Measurements from ENCODE around the gene TSPO.

TSPO gene

GRCh38 chr22:43171019-43171491 is 19.7 kb downstream of the TSPO start:
- H3K9ac ChIP-seq (ENCODE audit: low read length in 2 of 2) = no peak overlapping the region
- peaks cover 14 to 37% of the 10 kb centered on the region in 2 donors for H3K36me3 ChIP-seq (ENCODE audit: control insufficient read depth in 2 of 2, insufficient read depth in 2 of 2, low read length in 2 of 2)
- no peaks in the 10 kb centered on the region for H3K9me3 ChIP-seq (ENCODE audit: control insufficient read depth in 2 of 2, low read length in 2 of 2)
- no peak overlapping the region for H3K4me3 ChIP-seq (ENCODE audit: low read length in 2 of 2)
- no peaks in the 10 kb centered on the region for H3K4me1 ChIP-seq (ENCODE audit: control insufficient read depth, insufficient read depth, low read length)
- no peak overlapping the region for H3K27ac ChIP-seq (ENCODE audit: low read length)
- H3K27me3 ChIP-seq (ENCODE audit: control insufficient read depth in 1 of 2, insufficient read depth in 2 of 2, low read length in 2 of 2) = no peaks in the 10 kb centered on the region

DNA sequence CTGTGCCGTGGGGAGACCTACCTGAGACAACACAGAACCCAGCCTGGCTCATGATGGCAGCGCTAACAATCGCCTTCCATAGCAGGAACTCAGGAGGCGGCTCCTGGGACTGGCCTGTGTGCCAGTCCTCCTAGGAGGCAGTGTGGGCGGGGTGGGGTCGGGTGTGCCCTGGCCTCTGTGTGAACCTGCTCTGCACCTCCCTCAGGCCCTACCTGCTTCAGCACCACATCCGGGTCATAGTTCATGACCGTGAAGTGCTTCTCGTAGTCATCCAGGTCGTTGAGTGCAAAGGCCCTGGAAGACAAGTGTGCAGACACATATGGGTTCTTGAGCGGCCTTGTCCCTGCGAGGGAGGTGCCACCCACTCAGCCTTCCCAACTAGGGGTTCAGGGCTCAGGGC is 20.2 kb downstream of the TSPO start:
- H3K4me3 ChIP-seq (ENCODE audit: low read length in 2 of 2) = no peak overlapping the region
- no peak overlapping the region for H3K27ac ChIP-seq (ENCODE audit: low read length)
- H3K27me3 ChIP-seq (ENCODE audit: control insufficient read depth in 1 of 2, insufficient read depth in 2 of 2, low read length in 2 of 2) = no peaks in the 10 kb centered on the region
- H3K4me1 ChIP-seq (ENCODE audit: control insufficient read depth, insufficient read depth, low read length) = no peaks in the 10 kb centered on the region
- H3K36me3 ChIP-seq (ENCODE audit: control insufficient read depth in 2 of 2, insufficient read depth in 2 of 2, low read length in 2 of 2) = peaks cover 14 to 39% of the 10 kb centered on the region in 2 donors
- no peak overlapping the region for H3K9ac ChIP-seq (ENCODE audit: low read length in 2 of 2)
- H3K9me3 ChIP-seq (ENCODE audit: control insufficient read depth in 2 of 2, low read length in 2 of 2) = no peaks in the 10 kb centered on the region

DNA sequence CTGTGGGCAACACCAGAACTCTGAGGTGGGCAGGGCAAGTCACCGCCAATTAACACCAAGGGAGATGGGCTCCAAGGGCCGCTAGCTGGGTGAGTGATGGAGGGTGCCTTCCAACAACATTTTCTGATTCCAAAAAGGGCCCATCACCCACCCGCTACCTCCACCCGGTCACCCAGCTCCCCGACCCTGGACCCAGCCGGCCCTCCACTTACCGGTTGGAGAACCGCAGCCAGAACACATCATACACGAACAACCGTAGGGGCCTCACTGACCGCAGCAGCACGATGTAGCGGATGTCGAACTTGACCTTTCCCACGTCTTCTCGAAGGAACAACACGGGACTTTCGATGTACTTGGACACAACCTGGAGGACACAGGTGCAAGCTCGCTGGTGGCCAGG is 20.8 kb downstream of the TSPO start:
- Histone ChIP-seq H3K4me1 (ENCODE audit: control insufficient read depth, insufficient read depth, low read length) (no peaks in the 10 kb centered on the region), H3K9ac (ENCODE audit: low read length in 2 of 2) (no peak overlapping the region), H3K27ac (ENCODE audit: low read length) (no peak overlapping the region), H3K27me3 (ENCODE audit: control insufficient read depth in 1 of 2, insufficient read depth in 2 of 2, low read length in 2 of 2) (no peaks in the 10 kb centered on the region), H3K36me3 (ENCODE audit: control insufficient read depth in 2 of 2, insufficient read depth in 2 of 2, low read length in 2 of 2) (peaks cover 14 to 39% of the 10 kb centered on the region in 2 donors), H3K4me3 (ENCODE audit: low read length in 2 of 2) (no peak overlapping the region), H3K9me3 (ENCODE audit: control insufficient read depth in 2 of 2, low read length in 2 of 2) (no peaks in the 10 kb centered on the region)

GRCh38 chr22:43173566-43173965 is 22.2 kb downstream of the TSPO start:
- H3K9ac ChIP-seq (ENCODE audit: low read length in 2 of 2) = no peak overlapping the region
- H3K27me3 ChIP-seq (ENCODE audit: control insufficient read depth in 1 of 2, insufficient read depth in 2 of 2, low read length in 2 of 2) = no peaks in the 10 kb centered on the region
- H3K9me3 ChIP-seq (ENCODE audit: control insufficient read depth in 2 of 2, low read length in 2 of 2) = no peaks in the 10 kb centered on the region
- H3K4me3 ChIP-seq (ENCODE audit: low read length in 2 of 2) = no peak overlapping the region
- H3K4me1 ChIP-seq (ENCODE audit: control insufficient read depth, insufficient read depth, low read length) = no peaks in the 10 kb centered on the region
- peaks cover 14 to 37% of the 10 kb centered on the region in 2 donors for H3K36me3 ChIP-seq (ENCODE audit: control insufficient read depth in 2 of 2, insufficient read depth in 2 of 2, low read length in 2 of 2)
- H3K27ac ChIP-seq (ENCODE audit: low read length) = no peak overlapping the region

- Histone ChIP-seq H3K27ac (ENCODE audit: low read length) (no peak overlapping the region), H3K36me3 (ENCODE audit: control insufficient read depth in 2 of 2, insufficient read depth in 2 of 2, low read length in 2 of 2) (peaks cover 19 to 43% of the 10 kb centered on the region in 2 donors), H3K27me3 (ENCODE audit: control insufficient read depth in 1 of 2, insufficient read depth in 2 of 2, low read length in 2 of 2) (no peaks in the 10 kb centered on the region), H3K9me3 (ENCODE audit: control insufficient read depth in 2 of 2, low read length in 2 of 2) (no peaks in the 10 kb centered on the region), H3K4me3 (ENCODE audit: low read length in 2 of 2) (no peak overlapping the region), H3K4me1 (ENCODE audit: control insufficient read depth, insufficient read depth, low read length) (no peaks in the 10 kb centered on the region), H3K9ac (ENCODE audit: low read length in 2 of 2) (no peak overlapping the region)
Measured at GRCh38 chr22:43173976-43174720, 22.8 kb downstream of the TSPO start.

DNA sequence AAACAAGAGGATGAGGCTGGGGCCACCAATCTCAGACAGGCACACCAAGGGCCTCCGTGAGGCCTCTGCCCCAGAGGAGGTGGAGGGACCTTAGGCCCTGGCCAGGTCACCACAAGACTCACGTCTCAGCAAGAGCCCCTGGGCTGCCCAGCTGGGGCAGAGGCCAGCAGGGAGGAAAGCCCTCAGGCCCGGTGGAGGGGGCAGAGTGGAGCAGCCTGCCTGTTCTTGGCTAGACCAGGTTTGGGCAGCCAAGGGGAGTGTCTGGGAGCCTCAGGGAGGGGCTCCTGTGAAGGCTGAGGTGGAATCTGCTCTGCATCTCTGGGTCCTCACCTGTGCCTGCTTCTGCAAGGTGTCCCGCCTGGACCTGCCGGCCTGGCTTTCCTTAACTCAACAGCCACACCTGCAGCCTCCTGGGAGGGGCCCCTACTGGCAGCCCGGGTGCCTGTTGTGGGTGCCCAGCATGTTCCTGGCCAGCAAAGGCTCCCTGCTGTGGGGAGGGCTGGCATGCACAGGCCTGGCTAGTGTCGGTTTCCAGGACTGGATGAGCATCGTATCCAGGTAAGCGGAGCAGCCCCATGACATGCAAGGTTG is 23.7 kb downstream of the TSPO start:
- Histone ChIP-seq H3K9me3 (ENCODE audit: control insufficient read depth in 2 of 2, low read length in 2 of 2) (no peaks in the 10 kb centered on the region), H3K4me3 (ENCODE audit: low read length in 2 of 2) (no peak overlapping the region), H3K27me3 (ENCODE audit: control insufficient read depth in 1 of 2, insufficient read depth in 2 of 2, low read length in 2 of 2) (no peaks in the 10 kb centered on the region), H3K27ac (ENCODE audit: low read length) (no peak overlapping the region), H3K36me3 (ENCODE audit: control insufficient read depth in 2 of 2, insufficient read depth in 2 of 2, low read length in 2 of 2) (peaks cover 27 to 50% of the 10 kb centered on the region in 2 donors), H3K9ac (ENCODE audit: low read length in 2 of 2) (no peak overlapping the region), H3K4me1 (ENCODE audit: control insufficient read depth, insufficient read depth, low read length) (no peaks in the 10 kb centered on the region)

- peaks cover 23 to 46% of the 10 kb centered on the region in 2 donors for H3K36me3 ChIP-seq (ENCODE audit: control insufficient read depth in 2 of 2, insufficient read depth in 2 of 2, low read length in 2 of 2)
- no peak overlapping the region for H3K27ac ChIP-seq (ENCODE audit: low read length)
- H3K9ac ChIP-seq (ENCODE audit: low read length in 2 of 2) = no peak overlapping the region
- H3K27me3 ChIP-seq (ENCODE audit: control insufficient read depth in 1 of 2, insufficient read depth in 2 of 2, low read length in 2 of 2) = no peaks in the 10 kb centered on the region
- no peaks in the 10 kb centered on the region for H3K4me1 ChIP-seq (ENCODE audit: control insufficient read depth, insufficient read depth, low read length)
- H3K9me3 ChIP-seq (ENCODE audit: control insufficient read depth in 2 of 2, low read length in 2 of 2) = no peaks in the 10 kb centered on the region
- H3K4me3 ChIP-seq (ENCODE audit: low read length in 2 of 2) = no peak overlapping the region
Measured at GRCh38 chr22:43176090-43176489, 24.7 kb downstream of the TSPO start.

DNA sequence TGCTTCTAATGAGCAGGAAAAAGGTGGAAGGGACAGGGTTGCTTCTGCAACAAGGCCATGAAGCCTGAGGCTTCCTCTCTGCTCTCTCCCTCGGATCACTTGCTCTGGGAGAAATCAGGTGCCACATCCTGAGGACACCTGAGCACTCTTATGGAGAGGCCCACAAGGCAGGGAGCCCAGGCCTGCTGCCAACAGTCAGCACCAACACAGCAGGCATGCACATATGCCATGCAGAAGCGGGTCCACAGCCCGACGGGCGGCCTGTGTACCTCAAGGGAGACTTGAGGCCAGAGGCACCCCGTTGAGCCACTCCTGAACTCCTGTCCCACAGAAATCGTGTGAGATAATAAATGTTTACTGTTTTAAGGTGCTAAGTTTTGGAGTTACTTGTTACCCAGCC is 26.1 kb downstream of the TSPO start:
- no peak overlapping the region for H3K27ac ChIP-seq (ENCODE audit: low read length)
- H3K27me3 ChIP-seq (ENCODE audit: control insufficient read depth in 1 of 2, insufficient read depth in 2 of 2, low read length in 2 of 2) = no peaks in the 10 kb centered on the region
- no peaks in the 10 kb centered on the region for H3K9me3 ChIP-seq (ENCODE audit: control insufficient read depth in 2 of 2, low read length in 2 of 2)
- no peak overlapping the region for H3K4me3 ChIP-seq (ENCODE audit: low read length in 2 of 2)
- no peaks in the 10 kb centered on the region for H3K4me1 ChIP-seq (ENCODE audit: control insufficient read depth, insufficient read depth, low read length)
- no peak overlapping the region for H3K9ac ChIP-seq (ENCODE audit: low read length in 2 of 2)
- H3K36me3 ChIP-seq (ENCODE audit: control insufficient read depth in 2 of 2, insufficient read depth in 2 of 2, low read length in 2 of 2) = peaks cover 22 to 43% of the 10 kb centered on the region in 2 donors

DNA sequence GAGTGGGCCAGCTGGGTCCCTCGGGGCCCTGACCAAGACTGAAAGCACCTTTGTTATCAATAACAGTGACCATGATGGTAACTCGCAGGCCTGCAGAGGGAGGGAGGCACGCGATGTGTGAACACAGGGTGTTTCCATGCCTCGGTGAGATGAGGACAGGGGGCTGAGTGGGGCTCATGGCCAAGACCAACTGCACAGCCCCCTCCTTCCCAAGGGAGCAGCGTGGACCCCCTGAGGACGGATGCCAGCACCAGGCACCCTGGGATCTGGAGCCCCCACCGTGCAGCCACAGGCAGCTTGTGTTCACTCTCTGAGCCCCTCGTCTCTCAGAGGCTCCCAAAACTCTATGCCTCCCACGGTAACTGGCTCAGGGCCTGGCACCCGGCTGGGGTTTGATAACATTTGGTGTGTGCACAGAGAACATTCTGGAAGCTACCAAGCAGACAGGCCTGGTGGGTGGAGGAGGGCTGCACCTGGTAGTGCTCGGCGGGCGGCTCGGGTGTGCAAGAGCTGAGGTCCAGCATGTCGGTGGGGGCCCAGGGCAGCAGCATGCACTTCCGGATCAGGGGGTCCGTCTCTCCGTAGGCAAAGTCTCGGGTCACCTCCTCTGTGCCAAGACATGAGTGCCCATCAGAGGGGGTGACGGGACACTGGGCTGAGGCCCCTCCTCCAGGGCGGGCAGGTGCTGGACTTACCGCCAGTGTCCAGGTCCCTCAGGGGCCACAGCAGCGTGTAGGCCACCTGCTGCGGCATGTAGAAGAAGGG is 28.0 kb downstream of the TSPO start:
- Histone ChIP-seq H3K27me3 (ENCODE audit: control insufficient read depth in 1 of 2, insufficient read depth in 2 of 2, low read length in 2 of 2) (no peaks in the 10 kb centered on the region), H3K27ac (ENCODE audit: low read length) (no peak overlapping the region), H3K36me3 (ENCODE audit: control insufficient read depth in 2 of 2, insufficient read depth in 2 of 2, low read length in 2 of 2) (peaks cover 14 to 34% of the 10 kb centered on the region in 2 donors), H3K4me1 (ENCODE audit: control insufficient read depth, insufficient read depth, low read length) (no peaks in the 10 kb centered on the region), H3K9me3 (ENCODE audit: control insufficient read depth in 2 of 2, low read length in 2 of 2) (no peaks in the 10 kb centered on the region), H3K4me3 (ENCODE audit: low read length in 2 of 2) (no peak overlapping the region), H3K9ac (ENCODE audit: low read length in 2 of 2) (no peak overlapping the region)

- no peaks in the 10 kb centered on the region for H3K9me3 ChIP-seq (ENCODE audit: control insufficient read depth in 2 of 2, low read length in 2 of 2)
- no peaks in the 10 kb centered on the region for H3K4me1 ChIP-seq (ENCODE audit: control insufficient read depth, insufficient read depth, low read length)
- no peak overlapping the region for H3K4me3 ChIP-seq (ENCODE audit: low read length in 2 of 2)
- no peaks in the 10 kb centered on the region for H3K27me3 ChIP-seq (ENCODE audit: control insufficient read depth in 1 of 2, insufficient read depth in 2 of 2, low read length in 2 of 2)
- H3K9ac ChIP-seq (ENCODE audit: low read length in 2 of 2) = no peak overlapping the region
- no peak overlapping the region for H3K27ac ChIP-seq (ENCODE audit: low read length)
- peaks cover 14 to 30% of the 10 kb centered on the region in 2 donors for H3K36me3 ChIP-seq (ENCODE audit: control insufficient read depth in 2 of 2, insufficient read depth in 2 of 2, low read length in 2 of 2)
Measured at GRCh38 chr22:43179911-43180195, 28.5 kb downstream of the TSPO start.

- H3K27ac ChIP-seq (ENCODE audit: low read length) = no peak overlapping the region
- peaks cover 5% of the 10 kb centered on the region for H3K4me1 ChIP-seq (ENCODE audit: control insufficient read depth, insufficient read depth, low read length)
- H3K9me3 ChIP-seq (ENCODE audit: control insufficient read depth in 2 of 2, low read length in 2 of 2) = no peaks in the 10 kb centered on the region
- H3K27me3 ChIP-seq (ENCODE audit: control insufficient read depth in 1 of 2, insufficient read depth in 2 of 2, low read length in 2 of 2) = no peaks in the 10 kb centered on the region
- no peak overlapping the region for H3K9ac ChIP-seq (ENCODE audit: low read length in 2 of 2)
- H3K4me3 ChIP-seq (ENCODE audit: low read length in 2 of 2) = no peak overlapping the region
- H3K36me3 ChIP-seq (ENCODE audit: control insufficient read depth in 2 of 2, insufficient read depth in 2 of 2, low read length in 2 of 2) = peaks cover 14 to 25% of the 10 kb centered on the region in 2 donors
Measured at GRCh38 chr22:43180670-43181069, 29.3 kb downstream of the TSPO start.

Measured in stomach smooth muscle (tissue), 2 donors.